ENCODE results near the gene BCAP31. TPM values are rescaled to one million over a fixed set of nuclear protein-coding genes. Genes with fewer than 3 reads are reported as not detected.

Gene BCAP31
- total RNA-seq, 1 experiment from 2014 or later: 138 TPM

DNA sequence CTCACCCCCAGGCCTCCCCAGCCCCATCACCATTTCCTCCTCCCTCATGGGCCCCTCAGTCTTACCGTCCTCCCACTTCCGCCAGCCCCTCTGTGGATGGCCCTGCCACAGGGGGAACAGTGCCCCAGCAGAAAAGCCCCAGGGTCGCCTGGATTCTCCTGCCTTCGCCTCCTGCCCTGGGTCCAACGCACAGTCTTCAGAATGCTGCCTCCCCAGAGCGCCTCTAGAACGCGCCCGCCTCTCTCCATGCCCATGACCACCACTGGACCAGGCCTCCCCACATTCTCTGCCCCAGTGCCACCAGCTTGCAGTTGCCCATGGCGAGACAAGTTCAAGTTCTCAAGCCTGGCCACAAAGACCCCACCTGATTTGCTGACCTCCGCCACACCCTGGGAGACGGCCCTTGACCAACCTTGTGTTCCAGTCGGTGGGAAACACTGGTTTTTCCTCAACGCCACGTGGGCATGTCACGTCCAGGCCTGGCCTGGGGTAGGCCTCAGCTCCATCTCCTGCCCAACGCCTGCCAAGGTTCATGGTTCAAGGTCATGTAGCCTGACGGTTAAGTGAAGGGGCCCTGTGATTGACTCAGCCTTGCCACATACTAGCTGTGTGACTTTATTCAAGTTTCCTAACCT, 39.2 kb upstream of the BCAP31 start:
- Histone ChIP-seq H2BK12ac (ENCODE audit: insufficient read length, low read depth, low read length) (no peak overlapping the region), H2AK5ac (ENCODE audit: insufficient read length, low read length) (no peak overlapping the region), H2BK120ac (ENCODE audit: low read depth, low read length, poor library complexity, severe bottlenecking) (no peak overlapping the region), H3K4ac (ENCODE audit: low read depth, low read length) (no peak overlapping the region), H4K20me1 (ENCODE audit: control insufficient read depth, insufficient read depth, insufficient read length) (no peaks in the 10 kb centered on the region), H3K18ac (ENCODE audit: insufficient read length, low read depth, low read length) (no peak overlapping the region), H3K79me1 (ENCODE audit: insufficient read depth, low read depth, low read length, poor library complexity, severe bottlenecking) (no peaks in the 10 kb centered on the region), H3K9ac (ENCODE audit: extremely low read depth, insufficient read length, low read length) (no peak overlapping the region), H3K23me2 (ENCODE audit: insufficient read length, low read depth, low read length, poor library complexity, severe bottlenecking) (no peaks in the 10 kb centered on the region), H3K27ac (ENCODE audit: insufficient read length, low read depth, low read length) (no peak overlapping the region), H2BK15ac (ENCODE audit: low read depth, low read length) (no peak overlapping the region), H3K9me3 (ENCODE audit: control insufficient read depth, low read depth, low read length) (peaks cover 7% of the 10 kb centered on the region), H2BK5ac (ENCODE audit: insufficient read length, low read length) (no peak overlapping the region), H3K23ac (ENCODE audit: insufficient read length, low read depth, low read length) (no peak overlapping the region), H2BK20ac (ENCODE audit: low read depth, low read length, poor library complexity, severe bottlenecking) (no peak overlapping the region), H3T11ph (ENCODE audit: low read length) (no peak overlapping the region), H3K4me2 (ENCODE audit: insufficient read depth, insufficient read length, low read length) (no peak overlapping the region), H3K14ac (ENCODE audit: insufficient read depth, low read length) (no peak overlapping the region), H3K4me1 (ENCODE audit: insufficient read depth, low read length) (no peaks in the 10 kb centered on the region), H4K5ac (ENCODE audit: insufficient read length, low read depth, low read length) (no peak overlapping the region), H3K27me3 (ENCODE audit: insufficient read depth, low read length) (no peaks in the 10 kb centered on the region), H2AFZ (ENCODE audit: low read length) (no peak overlapping the region), H4K8ac (replicated peaks; ENCODE audit: insufficient read length, low read depth, low read length) (no peak overlapping the region), H3K79me2 (ENCODE audit: insufficient read depth, low read length) (no peaks in the 10 kb centered on the region), H3K56ac (ENCODE audit: insufficient read length, low read depth, low read length) (no peak overlapping the region), H4K91ac (ENCODE audit: insufficient read length, low read depth, low read length) (no peak overlapping the region)
- Mint-ChIP-seq H3K9me3 (peaks cover 51 to 65% of the 10 kb centered on the region in 2 experiments), H3K4me1 (peaks cover 4 to 6% of the 10 kb centered on the region in 2 experiments; a peak in 3 of 4 replicates), H3K27ac (no peak overlapping the region), H3K27me3 (ENCODE audit: low read depth) (peaks cover 10% of the 10 kb centered on the region), H3K36me3 (ENCODE audit: insufficient read depth in 1 of 3, low read depth in 3 of 3) (peaks cover 0 to 3% (median 2%) of the 10 kb centered on the region in 3 experiments; a peak in 4 of 7 replicates), H3K4me3 (0 out of 5 replicates have a peak overlapping the region, but pooled peaks of 1 of the 2 experiments have one; percentile 55)
- no CpG with 5 or more reads among the region's 18 CpGs for WGBS (ENCODE audit: extremely low coverage, insufficient read length, low lambda C conversion rate)
- TF ChIP-seq, protein P1, sequence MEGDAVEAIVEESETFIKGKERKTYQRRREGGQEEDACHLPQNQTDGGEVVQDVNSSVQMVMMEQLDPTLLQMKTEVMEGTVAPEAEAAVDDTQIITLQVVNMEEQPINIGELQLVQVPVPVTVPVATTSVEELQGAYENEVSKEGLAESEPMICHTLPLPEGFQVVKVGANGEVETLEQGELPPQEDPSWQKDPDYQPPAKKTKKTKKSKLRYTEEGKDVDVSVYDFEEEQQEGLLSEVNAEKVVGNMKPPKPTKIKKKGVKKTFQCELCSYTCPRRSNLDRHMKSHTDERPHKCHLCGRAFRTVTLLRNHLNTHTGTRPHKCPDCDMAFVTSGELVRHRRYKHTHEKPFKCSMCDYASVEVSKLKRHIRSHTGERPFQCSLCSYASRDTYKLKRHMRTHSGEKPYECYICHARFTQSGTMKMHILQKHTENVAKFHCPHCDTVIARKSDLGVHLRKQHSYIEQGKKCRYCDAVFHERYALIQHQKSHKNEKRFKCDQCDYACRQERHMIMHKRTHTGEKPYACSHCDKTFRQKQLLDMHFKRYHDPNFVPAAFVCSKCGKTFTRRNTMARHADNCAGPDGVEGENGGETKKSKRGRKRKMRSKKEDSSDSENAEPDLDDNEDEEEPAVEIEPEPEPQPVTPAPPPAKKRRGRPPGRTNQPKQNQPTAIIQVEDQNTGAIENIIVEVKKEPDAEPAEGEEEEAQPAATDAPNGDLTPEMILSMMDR (conservative IDR thresholded peaks at IDR 0.05): no peak
- DNase-seq: no peak
